Cortex of kidney (tissue), 1 donor: Measurements from ENCODE around the gene DRD1.

ENCODE experiments used
- DNase-seq: peaks from one replicate; lab custom pipeline; 2025; lab: John Stamatoyannopoulos, UW

DRD1 gene

DNA sequence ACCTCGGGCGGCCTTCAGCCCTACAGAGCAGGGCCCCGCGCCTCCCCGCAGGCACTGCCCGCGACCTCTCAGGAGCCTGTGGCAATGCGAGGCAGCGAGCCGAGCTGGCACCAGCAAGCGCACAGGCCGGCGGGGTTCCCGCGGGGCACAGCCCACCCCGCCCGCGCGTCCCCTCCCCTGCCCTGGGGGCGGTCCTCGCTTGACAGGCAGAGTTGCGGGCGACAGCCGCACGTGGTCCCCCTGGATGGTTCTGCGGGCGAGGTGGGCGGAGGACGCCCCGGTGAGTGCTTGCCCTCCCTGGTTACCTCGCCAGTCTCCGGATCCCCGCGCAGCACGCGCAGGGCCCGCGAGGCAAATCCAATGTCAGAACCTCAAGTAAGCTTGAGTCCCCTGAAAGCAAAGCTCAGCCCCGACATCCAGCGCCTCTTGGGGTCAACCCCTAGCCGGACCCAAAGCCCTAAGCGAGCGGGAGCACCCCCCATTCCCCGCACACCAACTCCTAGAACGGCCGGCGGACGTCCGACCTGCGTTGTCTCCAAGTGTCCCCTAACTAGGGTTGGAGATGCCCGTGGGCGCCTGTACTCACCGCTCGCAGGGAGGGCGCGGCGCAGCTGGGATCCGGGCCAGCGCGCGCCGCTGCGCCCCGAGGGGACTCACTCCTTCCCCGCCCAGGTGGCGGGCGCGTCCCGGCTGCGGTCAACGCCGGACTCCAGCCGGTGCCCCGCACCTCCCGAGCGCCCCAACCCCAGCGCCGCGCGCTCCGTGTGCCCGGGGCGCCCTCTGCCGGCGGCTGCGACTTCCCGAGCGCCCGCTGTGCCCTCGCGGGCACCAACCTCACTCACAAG, at the start of gene DRD1:
Gene DRD1, minus strand, starts transcription at position 123 of the 845 bp plus-strand sequence. CDS start 1,083 bp downstream, outside the sequence.
- no peak for DNase-seq

DNA sequence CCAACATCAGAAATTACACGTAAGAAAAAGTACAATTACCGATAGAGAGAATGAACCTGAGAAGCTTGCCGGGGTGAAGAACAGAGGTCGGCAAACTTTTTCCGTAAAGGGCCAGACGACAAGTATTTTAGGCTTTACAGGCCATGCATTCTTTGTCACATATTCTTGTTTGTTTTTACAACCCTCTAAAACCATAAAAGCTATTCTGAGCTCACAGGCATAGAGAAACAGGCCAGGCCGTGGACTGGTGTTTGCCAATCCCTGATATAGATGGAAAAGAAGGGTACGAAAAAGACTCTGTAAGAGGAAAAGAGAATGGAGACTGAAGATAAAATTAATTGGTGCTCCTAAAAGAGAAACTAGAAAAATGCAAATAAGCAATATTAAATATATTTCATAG, 49.7 kb upstream of the DRD1 start:
- no peak for DNase-seq

DNA sequence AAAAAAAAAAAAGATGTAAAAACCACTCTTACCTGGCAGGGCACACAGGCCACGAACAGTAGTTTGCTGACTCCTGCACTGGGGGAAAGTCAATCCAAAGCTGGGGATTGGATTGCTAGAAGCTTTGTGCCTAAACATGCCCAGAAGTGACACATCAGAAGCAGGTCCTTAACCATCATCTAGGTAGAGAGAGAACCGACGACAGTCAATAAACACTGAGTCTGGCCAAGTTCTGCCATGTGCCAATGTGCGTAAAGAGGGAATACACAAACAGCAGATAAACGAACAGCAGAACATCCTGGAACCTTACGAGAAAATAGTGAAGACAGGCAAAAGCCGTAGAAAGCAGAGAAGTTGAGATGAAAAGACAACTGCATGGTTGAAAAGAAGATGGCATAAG, 49.3 kb upstream of the DRD1 start:
- DNase-seq, result no peak

DNA sequence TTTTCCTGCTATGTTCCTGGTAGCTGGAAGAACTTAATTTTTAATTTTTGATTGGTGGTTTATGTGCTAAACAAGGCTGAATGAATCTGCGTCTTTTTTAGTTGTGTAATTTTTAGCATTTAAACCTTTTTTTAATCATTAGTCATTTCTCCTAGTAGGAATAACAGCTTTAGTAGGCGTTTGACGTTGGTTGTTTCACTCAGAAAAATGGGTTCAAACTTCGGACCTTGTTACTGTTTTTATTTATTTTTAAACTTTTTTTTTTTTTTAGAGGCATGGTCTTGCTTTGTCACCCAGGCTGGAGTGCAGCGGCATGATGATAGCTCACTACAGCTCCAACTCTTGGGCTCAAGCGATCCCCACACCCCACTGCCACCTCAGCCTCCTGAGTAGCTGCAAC, 47.2 kb upstream of the DRD1 start:
- DNase-seq, result no peak

DNA sequence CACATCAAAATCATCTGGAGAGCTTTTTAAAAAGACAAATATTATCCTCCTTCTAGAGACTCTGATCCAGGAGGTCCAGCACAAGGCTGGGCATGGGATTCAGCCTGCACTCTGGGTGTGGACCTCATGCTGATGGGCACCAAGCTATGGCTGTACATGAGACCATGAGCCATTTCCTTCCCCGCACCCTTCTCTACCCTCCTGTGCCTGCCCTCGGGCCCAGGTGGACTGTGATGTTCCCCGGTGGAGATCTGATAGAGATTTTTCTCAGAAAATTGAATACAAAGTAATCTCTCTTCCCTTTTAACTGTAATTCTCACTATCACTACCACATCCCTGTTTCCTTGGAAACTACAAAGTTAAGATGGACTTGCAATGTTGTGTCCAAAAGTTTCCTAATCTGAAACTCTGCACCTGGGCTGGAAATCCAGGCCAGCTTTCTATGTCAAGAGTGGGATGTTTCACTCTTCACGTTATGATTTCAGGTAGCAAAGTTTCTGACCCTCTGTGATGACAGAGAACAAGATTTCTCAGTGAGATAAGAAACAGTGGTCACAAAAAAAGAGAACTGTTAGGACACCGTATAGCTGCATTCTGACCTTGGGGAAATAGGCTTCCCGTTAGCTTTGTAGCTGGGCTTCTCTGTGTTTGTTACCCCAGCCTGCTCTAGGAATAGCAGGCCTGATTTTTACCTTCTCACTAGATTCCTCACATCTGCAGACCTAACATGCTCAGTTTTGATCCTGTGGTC, 45.9 kb upstream of the DRD1 start:
- DNase-seq, result no peak

DNA sequence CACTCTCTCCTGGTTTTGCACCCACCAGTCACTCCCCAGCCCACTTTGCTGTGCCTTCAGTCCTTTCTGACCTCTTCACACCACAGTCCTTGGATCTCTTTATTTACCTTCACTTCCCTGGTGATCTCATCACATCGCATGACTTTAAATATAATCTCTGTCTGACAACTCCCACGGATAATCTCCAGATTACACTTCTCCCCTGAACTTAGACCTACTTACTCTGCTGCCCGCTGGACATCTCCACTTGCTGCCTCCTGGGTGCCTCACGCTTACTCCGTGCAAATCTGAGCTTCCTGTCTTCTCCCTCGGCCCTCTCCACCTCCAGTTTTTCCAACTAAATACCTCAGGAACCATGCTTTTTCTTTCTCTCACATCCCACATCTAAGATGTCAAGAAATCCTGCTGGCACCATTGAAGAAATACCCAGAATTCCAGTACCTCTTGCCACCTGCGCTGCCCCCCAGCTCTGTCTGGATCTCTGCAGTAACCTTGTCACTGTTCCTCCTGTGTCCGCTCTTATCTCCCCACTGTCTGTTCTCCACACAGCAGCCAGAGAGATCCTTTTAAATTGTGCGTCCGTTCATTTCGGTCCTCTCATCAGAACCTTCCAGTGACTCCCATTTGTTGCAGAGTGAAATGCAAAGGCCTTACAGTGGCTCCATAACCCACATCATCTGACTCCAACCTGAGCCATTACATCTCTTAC, 43.7 kb upstream of the DRD1 start:
- no peak for DNase-seq

DNA sequence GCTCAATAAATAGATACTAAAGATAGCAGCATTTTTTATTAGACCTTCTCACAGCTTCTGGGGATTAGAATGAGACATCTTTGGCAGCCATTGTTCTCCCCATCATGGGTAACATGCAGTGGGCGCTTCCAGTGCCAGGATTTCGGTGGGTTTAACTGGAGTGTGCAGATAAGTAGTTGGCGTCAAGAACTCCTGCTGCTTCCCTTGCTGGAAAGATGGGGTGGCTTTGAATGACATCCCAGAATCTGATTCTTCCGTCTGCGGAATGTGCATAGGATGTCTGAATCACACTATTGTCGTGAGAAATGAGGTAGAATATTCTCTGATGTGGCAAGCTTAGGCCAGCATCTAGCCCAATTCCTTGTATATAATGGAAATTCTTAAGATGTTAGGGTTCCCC, 41.6 kb upstream of the DRD1 start:
- DNase-seq, result no peak

DNA sequence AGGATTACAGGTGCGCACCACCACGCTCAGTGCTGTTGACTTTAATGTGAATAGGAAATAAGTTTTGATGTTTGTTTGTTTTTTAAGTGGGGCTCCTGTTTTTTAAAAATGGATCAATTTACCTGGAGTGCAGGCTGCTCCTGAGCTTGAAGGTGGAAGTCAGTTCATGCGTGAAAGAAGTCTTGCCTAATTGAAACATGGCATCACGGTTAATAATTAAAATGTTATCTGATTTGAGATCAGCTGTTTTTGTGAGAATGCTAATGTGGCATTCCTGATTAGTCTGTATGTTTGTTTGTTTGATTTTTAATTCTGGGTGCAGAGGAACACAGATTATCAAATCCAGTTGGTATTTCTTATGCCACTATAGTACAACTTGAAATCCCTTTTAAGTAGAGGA, 40.8 kb upstream of the DRD1 start:
- DNase-seq, result no peak

DNA sequence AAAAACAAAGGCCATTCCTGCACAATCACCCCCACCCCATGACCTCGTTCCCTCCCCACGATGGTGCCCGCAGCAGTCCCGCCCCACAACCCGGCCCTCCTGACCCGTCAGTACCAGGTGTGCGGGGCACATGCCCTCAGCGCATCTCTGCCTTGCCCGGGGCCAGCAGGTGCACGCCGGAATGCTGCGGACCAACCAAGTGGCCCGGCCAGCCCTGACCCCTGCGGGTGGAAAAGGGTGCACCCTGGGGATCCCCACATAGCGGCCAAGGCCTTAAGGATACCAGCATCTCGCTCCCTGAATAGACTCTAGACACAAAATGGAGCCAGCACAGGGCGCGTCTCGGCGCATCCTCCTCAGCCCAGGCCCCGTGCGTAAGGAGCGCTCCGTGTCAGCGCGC, 40.3 kb upstream of the DRD1 start:
- DNase-seq, result no peak

DNA sequence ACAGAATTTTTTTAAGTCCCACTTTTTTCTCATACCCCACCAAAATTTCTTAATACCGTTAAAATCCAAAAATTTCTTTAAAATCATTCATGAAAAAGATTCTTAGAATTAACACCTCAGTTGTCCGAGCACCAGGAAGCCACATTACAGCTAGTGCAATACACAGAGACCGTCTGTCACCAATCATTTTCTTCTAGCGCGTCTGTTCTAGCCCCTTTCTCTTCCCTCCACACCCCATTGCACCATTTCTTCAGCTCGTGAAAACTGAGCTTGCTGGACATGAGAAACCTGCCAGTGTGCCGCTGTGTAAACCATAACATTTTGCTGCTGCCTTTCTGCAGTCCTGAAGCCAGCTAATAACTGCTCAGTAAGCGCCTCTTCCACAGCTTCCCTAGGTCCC, 39.4 kb upstream of the DRD1 start:
- DNase-seq, result no peak

DNA sequence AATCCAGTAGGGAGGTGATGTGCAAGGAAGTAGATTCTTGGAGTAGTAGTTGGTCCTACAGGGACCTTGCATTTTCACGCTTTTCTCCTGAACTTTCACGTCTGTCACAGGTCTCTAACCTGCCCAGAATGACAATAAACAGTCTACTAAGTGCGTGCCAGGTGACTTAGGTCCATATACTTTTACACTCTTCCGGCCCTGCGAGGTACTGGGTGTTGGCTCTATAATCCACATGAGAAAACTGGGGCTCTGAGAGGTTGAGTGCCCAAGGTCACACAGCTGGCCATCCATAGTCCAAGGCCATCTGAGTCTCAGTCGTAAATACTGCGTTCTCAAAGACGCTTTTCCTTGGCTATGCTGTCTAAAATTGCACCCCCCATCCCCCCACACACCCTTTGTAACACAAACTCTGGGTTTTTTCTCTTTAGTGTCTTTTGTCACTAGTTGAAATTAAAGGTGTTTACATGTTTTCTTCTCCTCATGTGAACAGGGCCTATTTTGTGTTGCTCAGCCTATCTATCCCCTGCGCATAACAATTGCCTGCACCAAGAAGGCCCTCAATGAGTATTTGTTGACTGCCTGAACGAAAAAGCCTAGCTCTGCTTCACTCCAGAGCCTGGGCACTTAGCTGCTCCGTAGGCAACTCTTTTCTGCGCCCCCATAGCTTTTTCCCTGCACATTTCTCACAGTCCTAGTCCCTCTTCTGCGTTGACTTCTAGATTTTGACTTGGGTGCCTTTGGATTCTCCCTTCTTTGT, 35.3 kb upstream of the DRD1 start:
- no peak for DNase-seq

DNA sequence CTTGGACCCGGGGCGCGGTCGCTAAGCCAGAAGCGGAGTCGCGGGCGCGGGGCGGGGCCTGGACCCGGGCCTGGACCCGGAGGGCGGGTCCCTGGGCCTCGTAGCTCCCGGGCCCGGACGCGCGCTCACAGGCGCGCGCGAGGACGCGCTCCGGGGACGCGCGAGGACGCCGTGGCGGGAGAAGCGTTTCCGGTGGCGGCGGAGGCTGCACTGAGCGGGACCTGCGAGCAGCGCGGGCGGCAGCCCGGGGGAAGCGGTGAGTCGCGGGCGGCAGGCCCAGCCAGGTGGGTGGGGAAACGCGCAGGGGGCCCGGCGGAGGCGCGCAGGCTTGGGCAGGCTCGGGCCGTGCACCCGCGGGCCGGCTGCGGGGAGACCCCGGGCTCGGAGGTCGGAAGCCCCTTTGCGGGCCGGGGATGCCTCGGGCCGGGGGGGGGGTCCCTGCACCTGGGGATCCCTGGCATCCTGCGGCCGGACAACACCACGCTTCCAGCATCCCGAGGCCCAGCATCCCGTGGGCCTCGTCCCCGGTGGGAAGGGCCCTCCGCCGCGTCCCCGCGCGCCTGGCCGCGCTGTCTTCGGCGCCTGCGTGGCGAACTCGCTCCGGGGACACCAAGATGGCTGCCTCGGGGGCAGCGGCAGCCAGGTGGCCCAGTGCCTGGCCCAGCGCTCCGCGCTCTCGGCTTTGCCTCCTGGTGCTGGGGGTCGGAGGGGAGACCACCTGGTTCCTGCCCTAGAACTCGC, 34.6 kb upstream of the DRD1 start, which contains the start of gene SFXN1:
Gene SFXN1, plus strand, starts transcription at position 177 of the 741 bp plus-strand sequence. CDS start 13,544 bp downstream, outside the sequence.
- no peak for DNase-seq

DNA sequence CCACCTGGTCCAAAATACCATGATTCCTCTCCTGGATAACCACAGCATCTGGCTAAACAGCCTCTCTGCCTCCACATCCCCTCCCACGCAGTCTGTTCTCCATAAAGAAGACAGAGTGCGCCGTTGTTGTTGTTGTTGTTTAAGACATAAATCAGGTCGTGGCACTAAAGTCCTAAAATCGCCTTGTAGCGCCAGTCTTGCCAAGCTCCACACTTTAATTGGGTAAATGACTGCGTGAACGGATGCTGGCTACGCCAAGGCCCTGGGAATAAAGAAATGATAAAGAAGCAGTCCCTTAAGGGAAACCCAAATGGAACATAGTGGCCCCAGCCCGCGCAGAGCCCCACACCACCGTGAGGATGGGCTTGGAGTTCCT, 34.0 kb upstream of the DRD1 start:
- DNase-seq, result no peak

DNA sequence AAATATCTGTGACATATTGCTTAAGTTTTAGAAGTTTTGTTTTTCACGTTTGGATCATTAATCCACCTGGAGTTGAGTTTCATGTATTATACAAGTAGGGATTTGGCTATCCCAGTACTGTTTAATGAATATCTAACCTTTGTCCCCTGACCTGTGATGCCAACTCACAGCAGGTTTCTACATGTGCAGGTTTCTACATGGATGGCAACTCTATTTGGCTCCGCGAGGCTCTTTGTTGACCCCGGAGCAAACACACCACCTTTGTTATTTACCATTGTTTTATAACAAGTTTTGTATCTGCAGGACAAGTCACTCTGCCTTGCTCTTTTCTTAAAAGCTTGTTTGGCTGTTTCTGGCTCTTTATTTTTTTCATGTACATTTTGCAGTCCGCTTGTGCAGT, 33.5 kb upstream of the DRD1 start:
- no peak for DNase-seq

DNA sequence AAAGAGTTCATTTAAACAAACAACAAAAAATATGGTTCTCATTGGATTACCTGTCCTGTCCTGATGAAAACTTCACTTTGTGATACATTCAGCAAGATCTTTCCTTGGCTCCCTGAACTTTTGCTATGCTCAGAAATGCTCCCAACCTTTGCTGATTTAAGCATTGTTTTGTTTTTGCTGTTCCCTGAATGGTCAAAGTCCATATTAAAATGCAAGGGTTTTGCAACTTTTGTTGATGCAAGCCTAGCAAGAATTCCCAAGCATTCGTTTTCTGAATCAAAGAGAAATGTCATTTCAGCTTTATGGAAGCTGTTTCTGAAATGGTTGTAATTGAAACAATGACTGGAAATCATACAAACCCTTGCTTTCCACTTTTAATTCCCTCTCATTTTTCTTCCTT, 31.3 kb upstream of the DRD1 start:
- DNase-seq, result no peak

DNA sequence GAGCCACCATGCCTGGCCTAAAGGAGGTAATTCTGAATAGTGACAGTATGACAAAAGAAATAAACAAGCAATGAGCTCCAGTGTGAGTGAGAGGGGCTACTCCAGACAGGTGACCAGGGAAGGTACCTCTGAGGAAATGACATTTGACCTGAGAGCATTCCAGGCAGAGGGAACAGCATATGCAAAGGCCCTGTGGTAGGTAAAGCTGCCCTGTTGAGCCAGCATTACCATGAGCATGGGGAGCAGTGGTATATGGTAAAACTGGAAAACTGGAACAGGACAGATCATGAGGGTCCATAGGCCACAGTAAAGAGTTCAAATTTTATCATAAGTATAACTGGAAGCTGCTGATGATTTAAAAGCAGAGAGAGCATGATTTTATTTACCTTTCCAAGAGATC, 28.4 kb upstream of the DRD1 start:
- no peak for DNase-seq

DNA sequence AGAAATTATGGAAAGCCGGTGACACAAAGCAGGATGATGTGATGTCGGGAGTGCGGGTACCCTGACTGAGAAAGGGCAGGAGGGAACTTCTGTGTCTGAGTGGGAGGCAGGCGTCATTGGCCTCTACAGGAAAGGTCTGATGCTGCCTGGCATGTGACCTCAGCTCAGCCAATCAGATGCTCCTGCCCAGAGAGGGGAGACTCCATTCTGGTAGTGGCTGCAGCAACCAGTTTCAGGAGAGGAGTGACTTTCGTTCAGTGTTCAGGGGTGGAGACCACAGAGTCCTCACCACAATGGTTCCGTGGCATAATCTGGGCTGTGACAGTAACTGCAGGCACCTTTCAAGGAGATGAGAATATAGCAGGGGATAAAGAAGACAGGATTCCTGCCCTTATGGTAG, 27.6 kb upstream of the DRD1 start:
- no peak for DNase-seq

DNA sequence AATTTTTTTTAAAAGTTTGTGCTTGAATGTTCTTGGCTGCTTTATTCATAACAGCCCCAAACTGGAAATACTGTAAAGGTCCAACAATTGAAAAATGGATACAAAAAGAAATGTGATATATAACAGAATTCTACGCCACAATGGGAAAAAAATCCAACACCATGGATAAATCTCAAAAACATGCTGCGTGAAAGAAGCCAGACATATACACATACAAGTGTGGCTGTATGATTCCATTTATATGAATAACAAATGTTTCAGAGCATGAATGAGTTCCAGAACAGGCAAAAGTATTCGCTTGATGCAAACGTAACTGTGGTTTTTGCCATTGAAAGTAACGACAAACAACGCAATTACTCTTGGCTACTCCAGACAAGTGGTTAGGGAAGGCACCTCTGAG, 27.2 kb upstream of the DRD1 start:
- DNase-seq, result no peak

DNA sequence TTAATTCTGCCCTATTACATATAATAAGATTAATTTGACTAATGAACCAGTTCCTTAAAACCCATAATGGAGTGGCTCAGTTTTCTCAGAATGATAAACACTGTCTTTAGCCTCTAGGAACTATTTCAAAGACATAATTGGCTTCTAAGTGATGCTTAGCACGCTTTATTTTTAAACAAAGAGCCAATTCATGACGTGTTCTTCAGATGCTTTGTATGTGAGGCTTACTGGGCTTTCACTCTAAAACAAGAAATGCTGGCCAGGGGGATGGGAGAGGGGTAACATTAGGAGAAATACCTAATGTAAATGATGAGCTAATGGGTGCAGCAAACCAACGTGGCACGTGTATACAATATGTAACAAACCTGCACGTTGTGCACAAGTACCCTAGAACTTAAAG, 26.8 kb upstream of the DRD1 start:
- no peak for DNase-seq

DNA sequence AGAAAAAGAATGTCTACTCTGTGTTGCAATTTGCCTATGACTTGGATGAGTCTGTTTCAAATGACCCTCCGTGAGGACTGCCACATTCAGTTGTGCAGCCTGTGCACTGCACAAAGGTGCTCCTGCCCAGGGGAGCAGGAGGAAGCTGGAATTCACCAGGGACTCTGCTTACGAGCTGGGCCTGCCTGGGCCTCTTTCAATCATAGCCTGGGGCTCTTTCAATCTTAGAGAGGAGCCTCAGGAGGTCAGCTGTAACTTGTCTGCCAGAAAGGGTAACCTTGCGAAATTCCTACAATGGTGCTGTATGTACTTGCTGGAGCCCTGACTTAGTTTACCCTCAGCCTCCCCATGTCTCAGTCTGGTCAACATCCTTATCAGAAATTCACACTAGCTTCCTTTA, 25.9 kb upstream of the DRD1 start:
- DNase-seq, result no peak

DNA sequence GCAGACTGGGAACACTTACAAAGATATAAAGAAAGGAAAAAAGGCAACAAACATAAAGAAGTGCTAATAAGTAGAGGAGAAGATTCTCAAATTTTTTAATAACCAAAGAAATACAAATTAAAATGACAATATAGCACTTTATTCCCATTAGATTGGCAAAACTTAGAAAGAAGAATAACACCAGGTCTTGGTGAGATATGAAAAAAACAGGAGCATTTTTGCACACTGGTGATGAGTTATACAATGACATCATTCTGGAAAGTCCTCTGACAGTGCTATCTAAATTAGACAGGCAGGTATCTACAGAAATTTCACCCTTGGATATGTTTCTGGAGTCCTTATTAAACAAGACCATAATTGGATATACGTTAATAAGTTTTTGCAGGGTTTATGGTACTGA, 24.9 kb upstream of the DRD1 start:
- DNase-seq, result no peak
